Measurements from ENCODE around the gene SMNDC1. TPM values are rescaled to one million over a fixed set of nuclear protein-coding genes. Genes with fewer than 3 reads are reported as not detected.

SMNDC1 gene
- total and polyA plus RNA-seq, 2 of the 4 experiments (the other 2 are of a cell fraction): 3.9 to 15.1 TPM

Other genes with a start within 250 kb of the SMNDC1 start
- gene MXI1, start 97.3 kb downstream of the SMNDC1 start, total RNA-seq (2012; rRNA removed): 7.5 and 11.8 TPM in 2 replicates
- 4.5 and 7.2 TPM in 2 replicates for gene MXI1, start 97.3 kb downstream of the SMNDC1 start, polyA plus RNA-seq (2012; rRNA removed)
- gene DUSP5, start 193.0 kb upstream of the SMNDC1 start, total RNA-seq (2012; rRNA removed): 42.1 and 55.3 TPM in 2 replicates
- gene DUSP5, start 193.0 kb upstream of the SMNDC1 start, polyA plus RNA-seq (2012; rRNA removed): 48.1 and 61.5 TPM in 2 replicates